ENCODE measurements around the gene GMPPA. TPM values are rescaled to one million over a fixed set of nuclear protein-coding genes. Genes with fewer than 3 reads are reported as not detected.
A peak's percentile ranks its signal among the peaks of the same experiment; 100 is the strongest.

GMPPA gene
- total and polyA plus RNA-seq, 8 donors: 16.5 to 185 (median 32.5) TPM

GRCh38 chr2:219471476-219472371, 27.0 kb upstream of the GMPPA start:
- WGBS, 5 donors: 82 to 85% (median 83%) methylated on average over 21 to 22 of the region's 22 CpGs
- intact Hi-C loops (cut with DNase I; ENCODE audit: low total_unique reads): no loop called here
- Histone ChIP-seq H3K36me3 (peaks cover 0 to 37% (median 11%) of the 10 kb centered on the region in 4 donors), H3K27ac (peak overlapping the region in 1 of 5 donors; percentile 58), H3K4me1 (peaks cover 0 to 36% (median 17%) of the 10 kb centered on the region in 4 donors), H3K9me3 (no peaks in the 10 kb centered on the region), H3K27me3 (peaks cover 0 to 34% (median 6%) of the 10 kb centered on the region in 3 donors), H3K4me3 (no peak overlapping the region)
- no peak for TF ChIP-seq POLR2A (IDR thresholded peaks at IDR 0.05)
- no peak for TF ChIP-seq EP300 (IDR thresholded peaks at IDR 0.05)
- TF ChIP-seq POLR2AphosphoS5 (IDR thresholded peaks at IDR 0.05): no peak
- no peak for TF ChIP-seq CTCF (IDR thresholded peaks at IDR 0.05)
- no peak for DNase-seq

- peaks cover 0 to 38% (median 16%) of the 10 kb centered on the region in 4 donors for H3K4me1 ChIP-seq
- no peaks in the 10 kb centered on the region for H3K9me3 ChIP-seq
- H3K27ac ChIP-seq: peak overlapping the region in 2 of 5 donors; percentile 35 to 58
- no peak for TF ChIP-seq POLR2AphosphoS5 (IDR thresholded peaks at IDR 0.05)
- TF ChIP-seq EP300 (IDR thresholded peaks at IDR 0.05): no peak
- no peak for TF ChIP-seq CTCF (IDR thresholded peaks at IDR 0.05)
- TF ChIP-seq POLR2A (IDR thresholded peaks at IDR 0.05): no peak
- peaks cover 0 to 44% (median 8%) of the 10 kb centered on the region in 3 donors for H3K27me3 ChIP-seq
- no peak overlapping the region for H3K4me3 ChIP-seq
- WGBS, 5 donors: 80 to 92% (median 88%) methylated on average over 11 to 12 of the region's 12 CpGs
- peaks cover 0 to 37% (median 13%) of the 10 kb centered on the region in 4 donors for H3K36me3 ChIP-seq
- intact Hi-C loops (cut with DNase I; ENCODE audit: low total_unique reads): no loop called here
- no peak for DNase-seq
These were observed 26.0 kb upstream of the GMPPA start for GRCh38 chr2:219472629-219473187.

GRCh38 chr2:219473511-219473910, 25.2 kb upstream of the GMPPA start:
- H3K36me3 ChIP-seq: peaks cover 0 to 40% (median 13%) of the 10 kb centered on the region in 4 donors
- 80 to 92% (median 88%) methylated on average over 12 to 18 of the region's 18 CpGs for WGBS, 5 donors

More at GRCh38 chr2:219473511-219473910, 25.2 kb upstream of the GMPPA start:
- peaks cover 0 to 30% (median 12%) of the 10 kb centered on the region in 4 donors for H3K4me1 ChIP-seq
- intact Hi-C loops (cut with DNase I; ENCODE audit: low total_unique reads): no loop called here
- H3K9me3 ChIP-seq: no peaks in the 10 kb centered on the region
- H3K27ac ChIP-seq: peak overlapping the region in 2 of 5 donors; percentile 35 to 58
- TF ChIP-seq POLR2A (IDR thresholded peaks at IDR 0.05) (no peak), POLR2AphosphoS5 (IDR thresholded peaks at IDR 0.05) (no peak), EP300 (IDR thresholded peaks at IDR 0.05) (no peak), CTCF (IDR thresholded peaks at IDR 0.05) (no peak)
- no peak overlapping the region for H3K4me3 ChIP-seq
- no peak for DNase-seq
- H3K27me3 ChIP-seq: peaks cover 0 to 45% (median 8%) of the 10 kb centered on the region in 3 donors

Measured in stomach (tissue), 9 donors.